ENCODE results near the gene SCGB3A1. TPM values are rescaled to one million over a fixed set of nuclear protein-coding genes. Genes with fewer than 3 reads are reported as not detected.
A peak's percentile ranks its signal among the peaks of the same experiment; 100 is the strongest.

Gene SCGB3A1, protein sequence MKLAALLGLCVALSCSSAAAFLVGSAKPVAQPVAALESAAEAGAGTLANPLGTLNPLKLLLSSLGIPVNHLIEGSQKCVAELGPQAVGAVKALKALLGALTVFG
- total RNA-seq, result 100 to 1,000 TPM in 1 of 2 donors, 10 to 100 TPM in 1; 32.2 to 412 TPM

DNA sequence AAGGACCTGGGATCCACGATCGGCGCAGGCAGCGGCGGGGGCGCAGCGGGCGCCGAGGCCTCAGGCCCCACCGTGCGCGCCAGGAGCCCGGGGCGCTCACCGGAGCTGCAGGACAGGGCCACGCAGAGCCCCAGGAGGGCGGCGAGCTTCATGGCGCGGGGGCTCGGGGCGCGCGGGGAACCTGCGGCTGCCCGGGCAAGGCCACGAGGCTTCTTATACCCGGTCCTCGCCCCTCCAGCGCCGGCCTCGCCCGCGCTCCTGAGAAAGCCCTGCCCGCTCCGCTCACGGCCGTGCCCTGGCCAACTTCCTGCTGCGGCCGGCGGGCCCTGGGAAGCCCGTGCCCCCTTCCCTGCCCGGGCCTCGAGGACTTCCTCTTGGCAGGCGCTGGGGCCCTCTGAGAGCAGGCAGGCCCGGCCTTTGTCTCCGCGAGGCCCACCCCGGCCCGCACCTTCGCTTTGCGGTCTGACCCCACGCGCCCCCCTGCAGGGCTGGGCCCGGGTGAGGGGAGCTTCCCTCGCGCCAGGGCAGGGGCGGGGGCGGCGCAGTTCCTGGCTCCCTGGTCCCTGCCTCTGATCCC lies at the start of gene SCGB3A1:
Gene SCGB3A1 (minus strand): TSS at position 189 of the 577 bp plus-strand sequence. CDS start 37 bp downstream, at position 152.
- Histone ChIP-seq H3K27ac (no peak within 1 kb of the TSS), H3K4me3 (peak within 1 kb of the TSS; percentile 8 to 24), H3K27me3 (replicated peaks; ENCODE audit: insufficient read depth) (peaks cover 9% of the 10 kb centered on the region), H3K4me1 (replicated peaks) (peaks cover 16% of the 10 kb centered on the region), H3K36me3 (no peaks in the 10 kb centered on the region), H3K9me3 (no peaks in the 10 kb centered on the region)
- 7% methylated on average over 34 of the region's 60 CpGs for WGBS
- no peak for DNase-seq (ENCODE audit: low spot score)
- TF ChIP-seq POLR2AphosphoS5 (IDR thresholded peaks at IDR 0.05) (no peak), POLR2A (IDR thresholded peaks at IDR 0.05) (no peak)
- TF ChIP-seq, protein P1, sequence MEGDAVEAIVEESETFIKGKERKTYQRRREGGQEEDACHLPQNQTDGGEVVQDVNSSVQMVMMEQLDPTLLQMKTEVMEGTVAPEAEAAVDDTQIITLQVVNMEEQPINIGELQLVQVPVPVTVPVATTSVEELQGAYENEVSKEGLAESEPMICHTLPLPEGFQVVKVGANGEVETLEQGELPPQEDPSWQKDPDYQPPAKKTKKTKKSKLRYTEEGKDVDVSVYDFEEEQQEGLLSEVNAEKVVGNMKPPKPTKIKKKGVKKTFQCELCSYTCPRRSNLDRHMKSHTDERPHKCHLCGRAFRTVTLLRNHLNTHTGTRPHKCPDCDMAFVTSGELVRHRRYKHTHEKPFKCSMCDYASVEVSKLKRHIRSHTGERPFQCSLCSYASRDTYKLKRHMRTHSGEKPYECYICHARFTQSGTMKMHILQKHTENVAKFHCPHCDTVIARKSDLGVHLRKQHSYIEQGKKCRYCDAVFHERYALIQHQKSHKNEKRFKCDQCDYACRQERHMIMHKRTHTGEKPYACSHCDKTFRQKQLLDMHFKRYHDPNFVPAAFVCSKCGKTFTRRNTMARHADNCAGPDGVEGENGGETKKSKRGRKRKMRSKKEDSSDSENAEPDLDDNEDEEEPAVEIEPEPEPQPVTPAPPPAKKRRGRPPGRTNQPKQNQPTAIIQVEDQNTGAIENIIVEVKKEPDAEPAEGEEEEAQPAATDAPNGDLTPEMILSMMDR (IDR thresholded peaks at IDR 0.05), result no peak
- intact Hi-C loops (cut with DNase I), result no loop called here

DNA sequence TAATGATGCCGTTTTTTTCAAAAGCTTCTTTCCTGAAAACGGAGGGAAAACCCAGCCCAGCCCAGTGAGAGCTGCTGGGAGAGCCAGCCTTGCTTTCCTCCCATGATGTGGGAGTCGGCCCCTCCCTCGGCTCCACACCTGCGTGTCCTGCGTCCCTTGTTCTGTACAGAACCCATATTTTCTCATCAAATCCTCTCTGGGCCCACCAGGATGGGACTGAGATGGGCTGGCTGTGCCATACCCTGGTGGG lies 49.2 kb upstream of the SCGB3A1 start:
- intact Hi-C loops (cut with DNase I), result no loop called here
- Histone ChIP-seq H3K27me3 (replicated peaks; ENCODE audit: insufficient read depth) (no peaks in the 10 kb centered on the region), H3K4me1 (replicated peaks) (no peaks in the 10 kb centered on the region), H3K27ac (no peak overlapping the region), H3K36me3 (no peaks in the 10 kb centered on the region), H3K4me3 (no peak overlapping the region), H3K9me3 (no peaks in the 10 kb centered on the region)
- DNase-seq (ENCODE audit: low spot score), result no peak
- TF ChIP-seq POLR2AphosphoS5 (IDR thresholded peaks at IDR 0.05), result no peak
- TF ChIP-seq POLR2A (IDR thresholded peaks at IDR 0.05), result no peak
- TF ChIP-seq, protein P1 (IDR thresholded peaks at IDR 0.05), result no peak
- 66% methylated on average over 6 of the region's 6 CpGs for WGBS

DNA sequence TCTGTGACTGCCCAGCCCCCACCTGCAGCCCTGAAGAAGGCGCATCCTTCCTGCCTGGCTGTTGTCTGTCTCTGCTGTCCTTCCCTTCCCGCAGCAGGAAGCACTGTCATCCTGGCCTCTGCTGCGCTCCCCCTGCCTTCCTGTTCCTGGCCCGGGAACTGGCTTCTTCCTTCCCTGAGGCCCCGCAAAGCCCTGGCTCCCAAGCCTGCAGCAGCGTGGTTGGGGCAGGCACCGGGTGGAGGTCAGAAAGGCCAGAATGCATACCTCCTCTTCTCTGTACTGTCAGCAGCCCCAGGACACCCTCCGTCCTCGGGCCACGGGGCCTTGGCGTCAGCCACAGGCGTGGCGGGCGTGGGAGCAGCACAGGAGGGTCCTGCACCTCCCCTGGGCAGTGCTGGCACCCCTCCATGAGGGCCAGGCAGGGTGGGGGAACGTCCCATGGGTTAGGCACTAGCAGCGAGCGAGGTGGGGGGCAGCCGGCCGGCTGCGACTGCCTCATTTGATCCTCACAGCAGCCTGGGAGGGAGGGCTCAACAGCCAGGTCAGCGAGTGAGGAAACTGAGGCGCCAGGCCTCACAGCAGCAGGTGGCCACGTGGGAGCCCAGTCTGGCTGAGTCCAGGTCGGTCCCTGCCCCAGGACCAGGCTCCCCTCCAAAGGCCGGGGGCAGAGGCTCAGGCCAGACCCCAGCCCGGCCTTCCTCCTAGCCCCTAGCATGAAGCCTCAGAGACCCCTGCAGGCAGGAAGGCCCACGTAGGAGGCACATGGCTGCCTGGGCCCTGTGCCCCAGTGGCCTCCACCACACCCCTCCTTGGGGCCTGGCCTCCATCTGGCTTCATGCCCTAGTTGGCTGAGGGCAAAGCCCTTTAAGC lies 48.7 kb upstream of the SCGB3A1 start:
- Histone ChIP-seq H3K9me3 (no peaks in the 10 kb centered on the region), H3K27ac (no peak overlapping the region), H3K27me3 (replicated peaks; ENCODE audit: insufficient read depth) (no peaks in the 10 kb centered on the region), H3K4me1 (replicated peaks) (no peaks in the 10 kb centered on the region), H3K36me3 (no peaks in the 10 kb centered on the region), H3K4me3 (no peak overlapping the region)
- TF ChIP-seq POLR2A (IDR thresholded peaks at IDR 0.05), result no peak
- WGBS, result 70% methylated on average over 25 of the region's 27 CpGs
- intact Hi-C loops (cut with DNase I), result no loop called here
- DNase-seq (ENCODE audit: low spot score), result no peak

DNA sequence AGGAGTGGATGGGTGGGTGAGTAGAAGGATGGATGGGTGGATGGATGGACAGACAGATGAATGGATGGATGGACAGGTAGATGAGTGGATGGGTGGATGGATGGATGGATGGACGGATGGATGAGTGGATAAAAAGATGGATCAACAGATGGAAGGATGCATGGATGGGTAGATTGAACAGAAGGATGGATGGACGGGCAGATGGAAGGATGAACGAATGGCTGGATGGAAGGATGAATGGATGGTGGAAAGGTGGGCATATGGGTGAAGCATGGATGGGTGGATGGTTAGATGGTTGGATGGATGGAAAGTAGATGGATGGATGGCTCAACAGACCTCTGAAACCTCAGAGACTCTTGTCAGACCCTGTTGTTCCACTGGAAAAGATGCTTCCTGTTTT lies 48.0 kb upstream of the SCGB3A1 start:
- no peaks in the 10 kb centered on the region for H3K9me3 ChIP-seq
- no peak for DNase-seq (ENCODE audit: low spot score)
- no peaks in the 10 kb centered on the region for H3K36me3 ChIP-seq
- WGBS, result 65% methylated on average over 3 of the region's 3 CpGs
- intact Hi-C loops (cut with DNase I), result no loop called here
- no peak overlapping the region for H3K27ac ChIP-seq
- no peak overlapping the region for H3K4me3 ChIP-seq
- no peaks in the 10 kb centered on the region for H3K4me1 ChIP-seq (replicated peaks)
- TF ChIP-seq, protein P1 (IDR thresholded peaks at IDR 0.05), result no peak
- TF ChIP-seq POLR2AphosphoS5 (IDR thresholded peaks at IDR 0.05), result no peak
- no peaks in the 10 kb centered on the region for H3K27me3 ChIP-seq (replicated peaks; ENCODE audit: insufficient read depth)

DNA sequence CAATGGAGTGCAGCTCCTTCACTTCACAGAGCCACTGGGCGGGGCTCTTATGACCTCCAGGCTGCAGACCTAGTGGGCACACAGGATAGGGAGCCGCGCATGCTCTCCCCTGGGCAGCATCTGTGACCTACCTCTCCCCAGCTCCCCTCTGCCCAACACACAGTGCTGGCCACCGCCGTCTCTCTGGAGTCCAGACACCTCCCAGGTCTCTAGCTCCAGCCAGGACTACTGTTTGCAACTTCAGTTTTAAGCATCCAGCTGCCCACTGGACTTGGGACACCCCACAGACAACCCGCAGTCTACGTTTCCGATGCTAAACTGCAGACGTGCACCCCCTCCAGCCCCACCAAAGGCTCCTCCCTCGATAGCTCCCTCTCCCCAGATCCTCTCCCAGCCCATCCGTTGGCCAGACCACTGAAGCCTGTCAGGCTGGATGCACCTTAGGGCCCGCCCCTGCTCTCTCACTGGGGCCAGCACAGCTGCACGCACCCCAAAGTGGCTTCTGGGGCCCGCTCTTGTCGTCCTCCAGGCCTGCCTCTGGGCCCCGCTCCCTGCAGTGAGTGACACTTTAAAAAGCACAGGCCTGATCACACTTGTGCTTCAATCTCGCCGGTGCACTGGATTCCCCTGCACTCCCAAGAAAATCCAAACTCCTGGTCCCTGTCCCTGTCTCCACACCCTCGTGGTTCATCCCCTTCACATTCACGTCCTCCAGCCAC lies 46.8 kb upstream of the SCGB3A1 start:
- 57% methylated on average over 20 of the region's 20 CpGs for WGBS
- H3K36me3 ChIP-seq, result no peaks in the 10 kb centered on the region
- no peaks in the 10 kb centered on the region for H3K27me3 ChIP-seq (replicated peaks; ENCODE audit: insufficient read depth)
- DNase-seq (ENCODE audit: low spot score), result no peak
- no peak overlapping the region for H3K4me3 ChIP-seq
- intact Hi-C loops (cut with DNase I), result no loop called here
- H3K4me1 ChIP-seq (replicated peaks), result no peaks in the 10 kb centered on the region
- H3K9me3 ChIP-seq, result no peaks in the 10 kb centered on the region
- no peak for TF ChIP-seq POLR2AphosphoS5 (IDR thresholded peaks at IDR 0.05)
- TF ChIP-seq POLR2A (IDR thresholded peaks at IDR 0.05), result no peak
- TF ChIP-seq, protein P1 (IDR thresholded peaks at IDR 0.05), result no peak
- no peak overlapping the region for H3K27ac ChIP-seq

All from prostate gland (tissue), 2 donors.